ENCODE measurements around the gene LNPK. TPM values are rescaled to one million over a fixed set of nuclear protein-coding genes. Genes with fewer than 3 reads are reported as not detected.
A peak's percentile ranks its signal among the peaks of the same experiment; 100 is the strongest.

LNPK gene
- 10 to 100 TPM; 27.3 to 36.0 TPM for total RNA-seq

GRCh38 chr2:176001916-176002687, at the start of gene LNPK:
TSS of gene LNPK (minus strand) at chr2:176002267. CDS start at chr2:175995584, 6,683 bp downstream.
- H3K4me1 Mint-ChIP-seq: peaks cover 19% of the 10 kb centered on the region
- CTCF ChIA-PET: interaction anchor here (1.3 kb wide), 1 partner anchor 77 kb away, joined by 3 read pairs; no protein-coding TSS in a partner anchor
- ATAC-seq (peak; percentile 93), DNase-seq (peak; percentile 95)
- H3K27ac Mint-ChIP-seq: peak within 1 kb of the TSS; percentile 95
- POLR2A ChIA-PET: interaction anchor here (0.5 to 0.6 kb wide), 2 partner anchors 18 to 58 kb away, joined by 3 read pairs; no protein-coding TSS in a partner anchor
- H3K9me3 Mint-ChIP-seq (ENCODE audit: low read depth): no peaks in the 10 kb centered on the region
- peak within 1 kb of the TSS; percentile 99 for H3K4me3 Mint-ChIP-seq
- no peaks in the 10 kb centered on the region for H3K36me3 Mint-ChIP-seq (ENCODE audit: low read depth)
- H3K27me3 Mint-ChIP-seq: no peaks in the 10 kb centered on the region
- intact Hi-C loops (cut with DNase I, micrococcal nuclease): loop anchor here (2.0 to 5.0 kb wide), 6 partner anchors 95 to 1755 kb away; partner anchors contain the start of genes ATF2 (in 1 of the 2), ATP5MC3 (in 1 of the 2), HOXD12 (in 1 of the 2) and MTX2 (in 1 of the 2)

DNA sequence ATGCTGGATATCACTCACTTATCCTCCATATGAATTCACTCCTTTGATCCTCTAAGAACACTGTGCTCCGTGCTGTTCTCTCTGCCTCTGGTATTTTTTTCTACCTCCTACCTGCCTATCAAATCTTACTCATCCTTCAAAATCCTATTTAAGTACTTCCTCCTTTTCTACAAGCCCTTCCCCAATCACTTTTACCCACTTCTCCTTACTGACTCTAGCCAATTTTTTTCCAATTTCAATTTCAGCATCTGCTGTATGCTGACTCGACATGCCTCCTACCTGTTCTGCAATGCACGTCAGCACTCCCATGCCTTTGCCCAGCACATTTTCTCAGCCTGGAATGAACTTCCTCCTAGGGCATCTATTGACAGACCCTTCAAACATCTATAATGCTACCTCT, 37.3 kb upstream of the LNPK start:
- no peak overlapping the region for H3K27ac Mint-ChIP-seq
- ATAC-seq: no peak
- H3K4me1 Mint-ChIP-seq: no peaks in the 10 kb centered on the region
- no peak for DNase-seq
- peaks cover 2% of the 10 kb centered on the region for H3K9me3 Mint-ChIP-seq (ENCODE audit: low read depth)
- intact Hi-C loops (cut with DNase I, micrococcal nuclease): no loop called here
- peaks cover 15% of the 10 kb centered on the region for H3K27me3 Mint-ChIP-seq
- peaks cover 2% of the 10 kb centered on the region for H3K36me3 Mint-ChIP-seq (ENCODE audit: low read depth)
- POLR2A ChIA-PET: no interaction called here
- no peak overlapping the region for H3K4me3 Mint-ChIP-seq
- CTCF ChIA-PET: no interaction called here

DNA sequence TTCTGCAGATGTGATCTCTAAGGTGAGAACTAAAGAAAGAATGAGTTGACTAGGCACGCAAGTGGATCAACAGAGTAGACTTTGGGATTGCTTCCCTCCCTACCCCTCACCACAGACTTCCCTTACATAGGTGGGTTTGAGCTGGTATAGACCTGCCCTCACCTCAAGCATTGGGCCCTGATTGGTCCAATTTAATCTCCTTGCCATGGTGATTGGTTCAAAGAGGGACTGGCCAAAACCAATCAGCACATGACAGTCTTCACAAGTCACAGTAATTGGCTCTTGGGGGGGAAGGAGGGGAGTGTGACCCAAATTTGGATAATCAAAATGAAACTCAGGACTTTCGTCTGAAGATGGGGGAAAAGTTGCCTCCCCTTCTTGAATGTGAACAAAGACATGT, 36.6 kb upstream of the LNPK start:
- Mint-ChIP-seq H3K4me3 (no peak overlapping the region), H3K36me3 (ENCODE audit: low read depth) (peaks cover 2% of the 10 kb centered on the region), H3K9me3 (ENCODE audit: low read depth) (peaks cover 2% of the 10 kb centered on the region), H3K27ac (no peak overlapping the region), H3K4me1 (no peaks in the 10 kb centered on the region), H3K27me3 (peaks cover 15% of the 10 kb centered on the region)
- DNase-seq: no peak
- intact Hi-C loops (cut with DNase I, micrococcal nuclease): no loop called here
- POLR2A ChIA-PET: no interaction called here
- CTCF ChIA-PET: no interaction called here
- ATAC-seq: no peak

GRCh38 chr2:176035013-176035691, 33.1 kb upstream of the LNPK start:
- no peak for ATAC-seq
- ChIA-PET POLR2A (no interaction called here), CTCF (interaction anchor here (0.8 to 1.1 kb wide), 2 partner anchors 10 to 420 kb away, joined by 3 read pairs; no protein-coding TSS in a partner anchor)
- Mint-ChIP-seq H3K27ac (no peak overlapping the region), H3K36me3 (ENCODE audit: low read depth) (no peaks in the 10 kb centered on the region), H3K4me3 (no peak overlapping the region), H3K27me3 (peaks cover 15% of the 10 kb centered on the region), H3K9me3 (ENCODE audit: low read depth) (no peaks in the 10 kb centered on the region), H3K4me1 (no peaks in the 10 kb centered on the region)
- intact Hi-C loops (cut with DNase I, micrococcal nuclease): no loop called here
- DNase-seq: no peak

- Mint-ChIP-seq H3K4me1 (no peaks in the 10 kb centered on the region), H3K27ac (no peak overlapping the region), H3K36me3 (ENCODE audit: low read depth) (no peaks in the 10 kb centered on the region), H3K9me3 (ENCODE audit: low read depth) (no peaks in the 10 kb centered on the region), H3K4me3 (no peak overlapping the region), H3K27me3 (peaks cover 15% of the 10 kb centered on the region)
- ATAC-seq (no peak), DNase-seq (no peak)
- CTCF ChIA-PET: no interaction called here
- intact Hi-C loops (cut with DNase I, micrococcal nuclease): no loop called here
- POLR2A ChIA-PET: no interaction called here
Observed at GRCh38 chr2:176027806-176028205, 25.7 kb upstream of the LNPK start.

- H3K4me3 Mint-ChIP-seq: no peak overlapping the region
- no peaks in the 10 kb centered on the region for H3K9me3 Mint-ChIP-seq (ENCODE audit: low read depth)
- no peak overlapping the region for H3K27ac Mint-ChIP-seq
- CTCF ChIA-PET: no interaction called here
- no peak for ATAC-seq
- H3K27me3 Mint-ChIP-seq: peaks cover 15% of the 10 kb centered on the region
- intact Hi-C loops (cut with DNase I, micrococcal nuclease): no loop called here
- no peaks in the 10 kb centered on the region for H3K4me1 Mint-ChIP-seq
- no peaks in the 10 kb centered on the region for H3K36me3 Mint-ChIP-seq (ENCODE audit: low read depth)
- POLR2A ChIA-PET: no interaction called here
- DNase-seq: no peak
Observed at GRCh38 chr2:176025932-176026331, 23.9 kb upstream of the LNPK start.

- CTCF ChIA-PET: interaction anchor here (1.3 kb wide), 1 partner anchor 14 kb away, joined by 4 read pairs; no protein-coding TSS in a partner anchor
- intact Hi-C loops (cut with DNase I, micrococcal nuclease): no loop called here
- H3K4me3 Mint-ChIP-seq: no peak overlapping the region
- no peaks in the 10 kb centered on the region for H3K9me3 Mint-ChIP-seq (ENCODE audit: low read depth)
- POLR2A ChIA-PET: interaction anchor here (0.6 kb wide), 1 partner anchor 345 kb away, joined by 3 read pairs; no protein-coding TSS in a partner anchor
- H3K27ac Mint-ChIP-seq: no peak overlapping the region
- peaks cover 22% of the 10 kb centered on the region for H3K27me3 Mint-ChIP-seq
- no peak for DNase-seq
- ATAC-seq: no peak
- no peaks in the 10 kb centered on the region for H3K4me1 Mint-ChIP-seq
- H3K36me3 Mint-ChIP-seq (ENCODE audit: low read depth): no peaks in the 10 kb centered on the region
Observed at GRCh38 chr2:176024083-176024482, 22.0 kb upstream of the LNPK start.

DNA sequence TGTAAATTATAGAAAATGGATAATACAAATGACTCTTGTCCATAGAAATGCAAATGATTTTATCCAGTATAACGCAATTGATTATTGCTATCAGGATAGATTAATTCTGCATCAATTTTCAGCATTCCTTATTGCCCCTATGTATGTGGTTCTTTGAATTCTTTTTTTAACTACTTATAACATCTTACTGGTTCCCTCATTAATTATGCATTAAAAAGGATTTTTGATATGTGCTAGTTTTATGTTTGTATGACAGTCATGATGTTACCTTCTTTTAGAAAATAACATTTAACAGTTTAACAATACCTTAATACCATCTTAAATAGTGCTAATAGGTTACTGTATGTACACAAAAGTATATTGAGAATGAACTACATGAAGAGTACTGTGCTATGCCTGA, 20.0 kb upstream of the LNPK start:
- no peaks in the 10 kb centered on the region for H3K4me1 Mint-ChIP-seq
- H3K27me3 Mint-ChIP-seq: peaks cover 23% of the 10 kb centered on the region

GRCh38 chr2:176020400-176020799, 18.3 kb upstream of the LNPK start:
- no peak for DNase-seq
- no peaks in the 10 kb centered on the region for H3K4me1 Mint-ChIP-seq
- H3K27me3 Mint-ChIP-seq: peaks cover 26% of the 10 kb centered on the region
- no peaks in the 10 kb centered on the region for H3K9me3 Mint-ChIP-seq (ENCODE audit: low read depth)
- H3K27ac Mint-ChIP-seq: no peak overlapping the region
- H3K4me3 Mint-ChIP-seq: no peak overlapping the region
- ChIA-PET POLR2A (no interaction called here), CTCF (interaction anchor here (1.1 kb wide), 1 partner anchor 60 kb away, joined by 3 read pairs; no protein-coding TSS in a partner anchor)
- ATAC-seq: no peak
- H3K36me3 Mint-ChIP-seq (ENCODE audit: low read depth): no peaks in the 10 kb centered on the region
- intact Hi-C loops (cut with DNase I, micrococcal nuclease): no loop called here

More for the DNA sequence above, 20.0 kb upstream of the LNPK start:
- Mint-ChIP-seq H3K36me3 (ENCODE audit: low read depth) (no peaks in the 10 kb centered on the region), H3K9me3 (ENCODE audit: low read depth) (no peaks in the 10 kb centered on the region), H3K27ac (no peak overlapping the region), H3K4me3 (no peak overlapping the region)
- ChIA-PET CTCF (no interaction called here), POLR2A (no interaction called here)
- ATAC-seq: no peak
- intact Hi-C loops (cut with DNase I, micrococcal nuclease): no loop called here
- no peak for DNase-seq

- Mint-ChIP-seq H3K9me3 (ENCODE audit: low read depth) (no peaks in the 10 kb centered on the region), H3K27ac (no peak overlapping the region), H3K27me3 (peaks cover 24% of the 10 kb centered on the region), H3K36me3 (ENCODE audit: low read depth) (no peaks in the 10 kb centered on the region), H3K4me3 (no peak overlapping the region), H3K4me1 (no peaks in the 10 kb centered on the region)
- ATAC-seq (no peak), DNase-seq (no peak)
- intact Hi-C loops (cut with DNase I, micrococcal nuclease): no loop called here
- POLR2A ChIA-PET: no interaction called here
- CTCF ChIA-PET: interaction anchor here (0.7 kb wide), 1 partner anchor 744 kb away, joined by 3 read pairs; no protein-coding TSS in a partner anchor
Observed at GRCh38 chr2:176018708-176019107, 16.6 kb upstream of the LNPK start.

GRCh38 chr2:176009445-176009844, 7.4 kb upstream of the LNPK start:
- H3K4me1 Mint-ChIP-seq: no peaks in the 10 kb centered on the region
- ChIA-PET CTCF (interaction anchor here (1.0 kb wide), 1 partner anchor 62 kb away, joined by 4 read pairs; no protein-coding TSS in a partner anchor), POLR2A (no interaction called here)
- intact Hi-C loops (cut with DNase I, micrococcal nuclease): no loop called here
- ATAC-seq (no peak), DNase-seq (no peak)
- no peaks in the 10 kb centered on the region for H3K36me3 Mint-ChIP-seq (ENCODE audit: low read depth)
- H3K27me3 Mint-ChIP-seq: peaks cover 2% of the 10 kb centered on the region
- no peak overlapping the region for H3K27ac Mint-ChIP-seq
- no peak overlapping the region for H3K4me3 Mint-ChIP-seq
- H3K9me3 Mint-ChIP-seq (ENCODE audit: low read depth): no peaks in the 10 kb centered on the region
